H9 (cell line): Measurements from ENCODE around the gene USP38. TPM values are rescaled to one million over a fixed set of nuclear protein-coding genes. Genes with fewer than 3 reads are reported as not detected.

ENCODE experiments used
- DNase-seq: peaks from one replicate; pipeline ENCODE4 v3.0.0-alpha.2; 2017
- H2AFZ ChIP-seq: one replicate; pipeline ENCODE4 v1.6.1; 2013; ENCODE audit warnings: mild to moderate bottlenecking, low read length, control low read depth, moderate library complexity
- H2AK5ac ChIP-seq: 2 replicates; pipeline ENCODE4 v1.6.1; 2013; ENCODE audit warnings: low read length, control low read depth, mixed read lengths; ENCODE audit not compliant: insufficient read length
- H2BK120ac ChIP-seq: one replicate; pipeline ENCODE4 v1.6.1; 2013; ENCODE audit warnings: low read depth, mild to moderate bottlenecking, low read length, control low read depth, inconsistent platforms; ENCODE audit not compliant: poor library complexity, severe bottlenecking
- H2BK12ac ChIP-seq: 2 replicates; pipeline ENCODE4 v1.6.1; 2013; ENCODE audit warnings: low read length, control low read depth, mixed read lengths, low read depth; ENCODE audit not compliant: insufficient read length
- H2BK15ac ChIP-seq: 2 replicates; pipeline ENCODE4 v1.6.1; 2013; ENCODE audit warnings: low read depth, low read length, control low read depth
- H2BK20ac ChIP-seq: one replicate; pipeline ENCODE4 v1.6.1; 2013; ENCODE audit warnings: low read depth, mild to moderate bottlenecking, low read length, control low read depth, inconsistent platforms; ENCODE audit not compliant: poor library complexity, severe bottlenecking
- H2BK5ac ChIP-seq: 2 replicates; pipeline ENCODE4 v1.6.1; 2013; ENCODE audit warnings: low read length, control low read depth, mixed read lengths; ENCODE audit not compliant: insufficient read length
- H3K14ac ChIP-seq: 2 replicates; pipeline ENCODE4 v1.6.1; 2013; ENCODE audit warnings: low read length, control low read depth; ENCODE audit not compliant: insufficient read depth
- H3K18ac ChIP-seq: 2 replicates; pipeline ENCODE4 v1.6.1; 2013; ENCODE audit warnings: low read depth, mild to moderate bottlenecking, mixed read lengths, low read length, control low read depth; ENCODE audit not compliant: insufficient read length
- H3K23ac ChIP-seq: 2 replicates; pipeline ENCODE4 v1.6.1; 2013; ENCODE audit warnings: low read length, control low read depth, mixed read lengths, low read depth; ENCODE audit not compliant: insufficient read length
- H3K23me2 ChIP-seq: 2 replicates; pipeline ENCODE4 v1.6.1; 2013; ENCODE audit warnings: low read depth, mild to moderate bottlenecking, mixed read lengths, low read length, control low read depth; ENCODE audit not compliant: insufficient read length, poor library complexity, severe bottlenecking
- H3K27ac ChIP-seq: 2 replicates; pipeline ENCODE4 v1.5.1; 2013; ENCODE audit warnings: low read length, control low read depth, mixed read lengths, low read depth; ENCODE audit not compliant: insufficient read length
- H3K27me3 ChIP-seq: 2 replicates; pipeline ENCODE4 v1.6.1; 2013; ENCODE audit warnings: low read length, control low read depth, inconsistent platforms; ENCODE audit not compliant: insufficient read depth
- H3K4ac ChIP-seq: 2 replicates; pipeline ENCODE4 v1.6.1; 2013; ENCODE audit warnings: low read depth, mild to moderate bottlenecking, control low read depth, inconsistent platforms, low read length, moderate library complexity
- H3K4me1 ChIP-seq: 2 replicates; pipeline ENCODE4 v1.6.1; 2013; ENCODE audit warnings: low read length, control low read depth, inconsistent platforms; ENCODE audit not compliant: insufficient read depth
- H3K4me2 ChIP-seq: 2 replicates; pipeline ENCODE4 v1.6.1; 2013; ENCODE audit warnings: low read length, control low read depth, mixed read lengths; ENCODE audit not compliant: insufficient read length, insufficient read depth
- H3K56ac ChIP-seq: 2 replicates; pipeline ENCODE4 v1.6.1; 2013; ENCODE audit warnings: low read depth, mild to moderate bottlenecking, mixed read lengths, low read length, control low read depth; ENCODE audit not compliant: insufficient read length
- H3K79me1 ChIP-seq: 2 replicates; pipeline ENCODE4 v1.6.1; 2013; ENCODE audit warnings: low read depth, mild to moderate bottlenecking, moderate library complexity, low read length, control low read depth, inconsistent platforms; ENCODE audit not compliant: insufficient read depth, poor library complexity, severe bottlenecking
- H3K79me2 ChIP-seq: 2 replicates; pipeline ENCODE4 v1.6.1; 2013; ENCODE audit warnings: low read length, control low read depth, inconsistent platforms; ENCODE audit not compliant: insufficient read depth
- H3K9ac ChIP-seq: 2 replicates; pipeline ENCODE4 v1.6.1; 2013; ENCODE audit warnings: low read length, control low read depth, mixed read lengths; ENCODE audit not compliant: insufficient read length; ENCODE audit errors: extremely low read depth
- H3K9me3 ChIP-seq: one replicate; pipeline ENCODE4 v1.6.1; 2013; ENCODE audit warnings: low read depth, low read length, inconsistent platforms; ENCODE audit not compliant: control insufficient read depth
- H3T11ph ChIP-seq: one replicate; pipeline ENCODE4 v1.6.1; 2013; ENCODE audit warnings: mild to moderate bottlenecking, low read length, control low read depth, inconsistent platforms
- H4K20me1 ChIP-seq: one replicate; pipeline ENCODE4 v1.6.1; 2013; ENCODE audit not compliant: control insufficient read depth, insufficient read length, insufficient read depth
- H4K5ac ChIP-seq: 2 replicates; pipeline ENCODE4 v1.6.1; 2013; ENCODE audit warnings: low read depth, mild to moderate bottlenecking, mixed read lengths, low read length, control low read depth; ENCODE audit not compliant: insufficient read length
- H4K8ac ChIP-seq: replicated peaks from 2 replicates; pipeline ENCODE4 v1.6.1; 2013; ENCODE audit warnings: low read length, control low read depth, mixed read lengths, low read depth; ENCODE audit not compliant: insufficient read length
- H4K91ac ChIP-seq: 2 replicates; pipeline ENCODE4 v1.6.1; 2013; ENCODE audit warnings: low read depth, mild to moderate bottlenecking, moderate library complexity, mixed read lengths, low read length, control low read depth; ENCODE audit not compliant: insufficient read length
- H3K27ac Mint-ChIP-seq, 3 experiments: 2 replicates in 2 of 3; 3 replicates in 1 of 3; pipeline ENCODE4 v1.8.0; 2020 to 2021; ENCODE audit warnings: mixed read lengths in 3 of 3, mild to moderate bottlenecking in 1 of 3, moderate library complexity in 1 of 3
- H3K27me3 Mint-ChIP-seq: 2 replicates; pipeline ENCODE4 v1.8.0; 2021; ENCODE audit warnings: low read depth, mild to moderate bottlenecking, moderate library complexity, mixed read lengths
- H3K36me3 Mint-ChIP-seq, 3 experiments: 2 replicates in 2 of 3; 3 replicates in 1 of 3; pipeline ENCODE4 v1.8.0; 2020 to 2021; ENCODE audit warnings: low read depth in 3 of 3, mixed read lengths in 3 of 3; ENCODE audit not compliant: insufficient read depth in 1 of 3
- H3K4me1 Mint-ChIP-seq, 2 experiments: 2 replicates each; pipeline ENCODE4 v1.8.0; 2020; ENCODE audit warnings: mixed read lengths in 2 of 2
- H3K4me3 Mint-ChIP-seq, 2 experiments: 2 replicates in 1 of 2; 3 replicates in 1 of 2; pipeline ENCODE4 v1.8.0; 2020 to 2021; ENCODE audit warnings: mild to moderate bottlenecking in 2 of 2, mixed read lengths in 2 of 2, moderate library complexity in 1 of 2
- H3K9me3 Mint-ChIP-seq, 2 experiments: 2 replicates in 1 of 2; 3 replicates in 1 of 2; pipeline ENCODE4 v1.8.0; 2020; ENCODE audit warnings: mild to moderate bottlenecking in 2 of 2, mixed read lengths in 2 of 2, moderate library complexity in 1 of 2
- WGBS: extraction: QIAGEN DNeasy Blood & Tissue Kit; methylation state at CpG from one replicate; pipeline ENCODE4 v1.1.7; 2013; ENCODE audit warnings: missing lambda C conversion rate, low lambda C conversion rate, mixed read lengths; ENCODE audit not compliant: insufficient read length; ENCODE audit errors: extremely low coverage; 5-methylcytosine and 5-hydroxymethylcytosine counted together
- total RNA-seq: library from RNA; stranded (reverse); gene quantifications from 2 replicates; pipeline ENCODE4 v1.2.1, GENCODE V29; 2021
- TF ChIP-seq, protein P1 (sequence below): fragments of 200-600 bp; sonication (generic); conservative IDR thresholded peaks from 3 replicates; pipeline ENCODE4 v1.8.0; 2021; ENCODE audit warnings: antibody characterized with exemption, mild to moderate bottlenecking

USP38 gene
- total RNA-seq, 1 experiment from 2014 or later: 15.2 TPM

DNA sequence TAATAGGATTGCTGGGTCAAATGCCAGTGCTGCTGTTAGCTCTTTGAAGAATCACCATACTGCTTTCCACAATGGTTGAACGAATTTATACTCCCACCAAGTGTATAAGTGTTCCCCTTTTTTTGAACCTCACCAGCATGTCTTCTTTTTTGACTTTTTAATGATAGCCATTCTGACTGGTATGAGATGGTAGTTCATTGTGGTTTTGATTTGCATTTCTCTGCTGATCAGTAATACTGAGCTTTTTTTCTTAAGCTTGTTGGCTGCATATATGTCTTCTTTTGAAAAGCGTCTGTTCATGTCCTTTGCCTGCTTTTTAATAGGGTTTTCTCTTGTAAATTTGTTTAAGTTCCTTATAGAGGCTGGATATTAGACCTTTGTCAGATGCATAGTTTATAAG, 14.8 kb downstream of the USP38 start:
- H2BK15ac ChIP-seq: no peak overlapping the region
- no peak overlapping the region for H3K56ac ChIP-seq
- no peak overlapping the region for H2BK20ac ChIP-seq
- no peaks in the 10 kb centered on the region for H4K20me1 ChIP-seq
- no peak overlapping the region for H4K8ac ChIP-seq
- no peak overlapping the region for H3K27ac Mint-ChIP-seq
- H3K4me1 ChIP-seq: no peaks in the 10 kb centered on the region
- H2AFZ ChIP-seq: no peak overlapping the region
- H2BK5ac ChIP-seq: no peak overlapping the region
- H2BK120ac ChIP-seq: no peak overlapping the region
- no peak overlapping the region for H3K14ac ChIP-seq
- H3K79me2 ChIP-seq: no peaks in the 10 kb centered on the region
- H3T11ph ChIP-seq: no peak overlapping the region
- H4K91ac ChIP-seq: no peak overlapping the region
- H3K4me1 Mint-ChIP-seq: no peaks in the 10 kb centered on the region
- no peaks in the 10 kb centered on the region for H3K9me3 Mint-ChIP-seq
- H3K23ac ChIP-seq: no peak overlapping the region
- H2AK5ac ChIP-seq: no peak overlapping the region
- H3K4ac ChIP-seq: no peak overlapping the region
- H3K4me2 ChIP-seq: no peak overlapping the region
- peaks cover 35 to 69% (median 54%) of the 10 kb centered on the region in 3 experiments; a peak in 6 of 7 replicates for H3K36me3 Mint-ChIP-seq
- TF ChIP-seq, protein P1, sequence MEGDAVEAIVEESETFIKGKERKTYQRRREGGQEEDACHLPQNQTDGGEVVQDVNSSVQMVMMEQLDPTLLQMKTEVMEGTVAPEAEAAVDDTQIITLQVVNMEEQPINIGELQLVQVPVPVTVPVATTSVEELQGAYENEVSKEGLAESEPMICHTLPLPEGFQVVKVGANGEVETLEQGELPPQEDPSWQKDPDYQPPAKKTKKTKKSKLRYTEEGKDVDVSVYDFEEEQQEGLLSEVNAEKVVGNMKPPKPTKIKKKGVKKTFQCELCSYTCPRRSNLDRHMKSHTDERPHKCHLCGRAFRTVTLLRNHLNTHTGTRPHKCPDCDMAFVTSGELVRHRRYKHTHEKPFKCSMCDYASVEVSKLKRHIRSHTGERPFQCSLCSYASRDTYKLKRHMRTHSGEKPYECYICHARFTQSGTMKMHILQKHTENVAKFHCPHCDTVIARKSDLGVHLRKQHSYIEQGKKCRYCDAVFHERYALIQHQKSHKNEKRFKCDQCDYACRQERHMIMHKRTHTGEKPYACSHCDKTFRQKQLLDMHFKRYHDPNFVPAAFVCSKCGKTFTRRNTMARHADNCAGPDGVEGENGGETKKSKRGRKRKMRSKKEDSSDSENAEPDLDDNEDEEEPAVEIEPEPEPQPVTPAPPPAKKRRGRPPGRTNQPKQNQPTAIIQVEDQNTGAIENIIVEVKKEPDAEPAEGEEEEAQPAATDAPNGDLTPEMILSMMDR: no peak
- H3K9me3 ChIP-seq: no peaks in the 10 kb centered on the region
- H3K27me3 ChIP-seq: no peaks in the 10 kb centered on the region
- no peak overlapping the region for H4K5ac ChIP-seq
- no peak overlapping the region for H3K9ac ChIP-seq
- WGBS: no CpG with 5 or more reads among the region's 2 CpGs
- H3K79me1 ChIP-seq: no peaks in the 10 kb centered on the region
- H3K18ac ChIP-seq: no peak overlapping the region
- no peak for DNase-seq
- no peak overlapping the region for H3K27ac ChIP-seq
- no peak overlapping the region for H3K4me3 Mint-ChIP-seq
- no peaks in the 10 kb centered on the region for H3K23me2 ChIP-seq
- H3K27me3 Mint-ChIP-seq: no peaks in the 10 kb centered on the region
- H2BK12ac ChIP-seq: no peak overlapping the region
